ENCODE measurements around the gene TMEM131. TPM values are rescaled to one million over a fixed set of nuclear protein-coding genes. Genes with fewer than 3 reads are reported as not detected.
"Not testable (repeated sequence)": the region's sequence is repeated elsewhere in the genome, so short reads cannot be mapped to it uniquely, and the experiment has no call there.

The TMEM131 gene
- polyA plus RNA-seq, 12 donors: 43.5 to 68.5 (median 51.5) TPM; not detected in 1

DNA sequence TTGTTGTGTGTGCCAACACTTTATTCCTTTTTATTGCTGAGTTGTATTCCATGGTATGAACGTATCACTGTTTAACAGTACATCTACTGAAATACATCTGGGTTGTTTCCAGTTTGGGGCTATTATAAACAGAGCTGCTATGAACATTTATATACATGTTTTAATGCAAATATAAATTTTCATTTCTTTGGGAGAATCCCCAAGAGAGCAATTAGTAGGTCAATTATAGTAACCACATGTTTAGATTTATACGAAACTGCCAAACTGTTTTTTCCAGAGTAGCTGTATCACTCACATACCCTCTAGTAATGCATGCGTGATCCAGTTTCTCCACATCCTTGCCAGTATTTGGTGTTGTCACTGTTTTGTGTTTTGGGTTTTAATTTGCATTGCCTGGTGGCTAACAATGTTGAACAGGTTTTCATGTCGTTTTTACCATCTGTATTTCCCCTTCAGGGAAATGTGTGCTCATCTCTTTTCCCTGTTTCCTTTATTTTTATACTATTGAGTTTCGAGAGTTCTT lies 81.0 kb downstream of the TMEM131 start:
- DNase-seq: no peak

DNA sequence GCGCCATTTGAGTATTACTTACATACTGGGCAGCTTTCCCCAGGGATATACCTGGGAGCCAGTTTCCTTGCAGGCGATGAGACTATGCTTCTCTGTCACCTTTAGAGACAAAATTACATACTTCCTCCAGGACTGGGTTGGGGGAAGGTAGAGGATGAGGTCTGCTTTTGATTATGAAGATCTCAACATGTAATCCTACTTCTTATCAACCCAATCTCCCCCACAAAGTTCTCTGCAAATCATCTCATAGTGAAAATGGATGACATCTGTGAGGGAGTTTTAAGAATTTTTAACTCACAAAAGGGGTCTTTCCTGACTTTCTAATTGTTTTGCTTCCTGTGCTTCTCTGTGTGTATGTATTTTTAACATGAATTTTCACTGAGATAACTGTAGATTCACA lies 81.9 kb downstream of the TMEM131 start:
- DNase-seq: no peak

GRCh38 chr2:97911922-97912575 lies 83.7 kb downstream of the TMEM131 start:
- no peak for DNase-seq

GRCh38 chr2:97911206-97911921 lies 84.4 kb downstream of the TMEM131 start:
- DNase-seq: no peak

DNA sequence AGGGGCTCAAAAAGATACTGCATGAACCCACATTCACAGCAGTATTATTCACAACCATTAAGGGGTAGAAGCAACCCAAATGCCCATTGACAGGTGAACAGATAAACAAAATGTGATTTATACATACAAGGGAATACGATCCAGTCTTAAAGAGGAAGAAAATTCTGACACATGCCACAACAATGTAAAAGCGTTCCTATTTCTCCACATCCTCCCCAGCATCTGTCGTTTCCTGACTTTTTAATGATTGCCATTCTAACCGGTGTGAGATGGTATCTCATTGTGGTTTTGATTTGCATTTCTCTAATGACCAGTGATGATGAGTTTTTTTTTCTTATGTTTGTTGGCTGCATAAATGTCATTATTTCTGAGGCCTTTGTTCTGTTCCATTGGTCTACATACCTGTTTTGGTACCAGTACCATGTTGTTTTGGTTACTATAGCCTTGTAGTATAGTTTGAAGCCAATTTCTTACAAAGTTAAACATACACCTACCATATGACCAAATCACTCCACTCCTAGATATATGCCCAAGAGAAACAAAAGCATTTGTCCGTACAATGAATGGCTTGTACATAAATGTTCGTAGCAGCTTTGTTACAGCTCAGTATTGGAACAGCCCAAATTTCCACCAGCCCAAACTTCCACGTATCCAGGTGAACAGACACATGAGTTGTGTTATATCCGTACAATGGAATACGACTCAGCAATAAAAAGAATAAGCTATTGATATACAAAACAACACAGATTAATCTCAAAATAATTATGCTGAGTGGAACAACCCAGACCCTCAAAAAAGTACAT lies 85.1 kb downstream of the TMEM131 start:
- no peak for DNase-seq

- no peak for DNase-seq
Observed at GRCh38 chr2:97908208-97908676, 87.5 kb downstream of the TMEM131 start.

DNA sequence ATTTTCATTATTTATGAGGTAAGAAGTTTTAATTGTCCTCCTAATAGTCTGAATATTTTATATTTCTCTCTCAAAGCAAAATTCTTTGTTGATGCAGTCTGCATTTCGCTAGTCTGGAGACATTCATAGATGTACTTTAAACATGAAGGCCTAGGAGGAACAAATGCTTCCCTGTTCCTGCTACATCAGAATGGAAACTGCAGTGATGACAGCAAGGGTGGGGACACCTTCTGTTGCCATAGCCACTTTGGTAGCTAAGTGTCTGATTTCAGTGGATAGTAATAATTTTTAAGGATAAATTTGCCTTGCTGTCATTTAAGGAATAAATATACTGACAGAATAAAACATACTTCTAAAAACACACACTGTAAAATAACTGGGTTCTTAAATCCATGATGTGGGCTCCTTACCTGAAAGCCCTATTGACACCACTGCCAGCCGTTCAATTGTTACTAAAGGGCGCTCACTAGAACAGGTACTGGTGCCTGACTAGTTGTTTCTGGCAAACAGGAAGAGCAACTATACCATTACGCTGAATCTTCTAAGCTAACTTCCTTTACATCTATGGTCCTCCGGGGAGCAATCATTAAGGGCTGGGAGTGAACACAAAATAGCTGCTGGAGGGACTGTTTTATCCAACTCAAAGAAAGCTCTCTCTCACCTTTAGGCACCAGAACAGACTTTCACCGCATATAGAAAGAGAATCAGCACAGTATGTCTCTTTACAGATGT lies 88.2 kb downstream of the TMEM131 start:
- no peak for DNase-seq

GRCh38 chr2:97906307-97906706 lies 89.4 kb downstream of the TMEM131 start:
- DNase-seq: no peak

- no peak for DNase-seq
Observed at GRCh38 chr2:97905294-97905693, 90.5 kb downstream of the TMEM131 start.

GRCh38 chr2:97901862-97902261 lies 93.9 kb downstream of the TMEM131 start:
- no peak for DNase-seq

GRCh38 chr2:97900806-97901205 lies 94.9 kb downstream of the TMEM131 start:
- DNase-seq: no peak

DNA sequence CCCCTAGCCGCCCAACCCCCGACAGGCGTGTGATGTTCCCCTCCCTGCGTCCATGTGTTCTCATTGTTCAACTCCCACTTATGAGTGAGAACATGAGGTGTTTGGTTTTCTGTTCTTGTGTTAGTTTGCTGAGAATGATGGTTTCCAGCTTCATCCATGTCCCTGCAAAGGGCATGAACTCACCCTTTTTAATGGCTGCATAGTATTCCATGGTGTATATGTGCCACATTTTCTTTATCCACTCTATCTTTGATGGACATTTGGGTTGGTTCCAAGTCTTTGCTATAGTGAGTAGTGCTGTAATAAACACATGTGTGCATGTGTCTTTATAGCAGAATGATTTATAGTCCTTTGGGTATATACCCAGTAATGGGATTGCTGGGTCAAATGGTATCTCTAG lies 102.7 kb downstream of the TMEM131 start:
- not testable (repeated sequence) for DNase-seq

GRCh38 chr2:97891611-97892010 lies 104.1 kb downstream of the TMEM131 start:
- no peak for DNase-seq

DNA sequence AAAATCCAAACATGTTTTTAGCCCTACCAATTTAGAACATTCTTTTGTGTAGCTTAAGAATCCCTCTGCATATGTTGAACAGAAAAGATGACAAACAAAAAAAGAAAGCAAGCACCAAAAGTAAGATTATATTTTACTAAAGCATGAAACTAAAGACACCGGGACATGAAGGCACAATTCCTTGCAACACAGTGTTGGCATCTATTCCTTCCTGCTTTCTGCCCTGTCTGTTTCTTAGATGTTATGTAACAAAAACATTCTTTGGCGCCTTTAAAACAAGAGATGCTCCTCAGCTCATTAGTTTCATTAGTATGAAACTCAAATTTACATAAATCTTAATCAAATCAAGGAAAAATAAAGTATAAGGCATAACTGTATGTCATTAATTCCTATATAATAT lies 106.6 kb downstream of the TMEM131 start:
- no peak for DNase-seq

- no peak for DNase-seq
Observed at GRCh38 chr2:97885841-97886240, 109.9 kb downstream of the TMEM131 start.

- no peak for DNase-seq
Observed at GRCh38 chr2:97880334-97880733, 115.4 kb downstream of the TMEM131 start.

GRCh38 chr2:97878865-97879264 lies 116.9 kb downstream of the TMEM131 start:
- no peak for DNase-seq

DNA sequence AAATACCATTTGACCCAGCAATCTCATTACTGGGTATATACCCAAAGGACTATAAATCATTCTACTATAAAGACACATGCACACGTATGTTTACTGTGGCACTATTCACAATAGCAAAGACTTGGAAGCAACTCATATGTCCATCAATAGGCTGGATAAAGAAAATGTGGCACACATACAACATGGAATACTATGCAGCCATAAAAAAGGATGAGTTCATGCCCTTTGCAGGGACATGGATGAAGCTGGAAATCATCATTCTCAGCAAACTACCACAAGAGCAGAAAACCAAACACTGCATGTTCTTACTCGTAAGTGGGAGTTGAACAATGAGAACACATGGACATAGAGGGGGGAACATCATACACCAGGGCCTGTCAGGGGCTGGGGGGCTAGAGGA lies 117.4 kb downstream of the TMEM131 start:
- DNase-seq: not testable (repeated sequence)

DNA sequence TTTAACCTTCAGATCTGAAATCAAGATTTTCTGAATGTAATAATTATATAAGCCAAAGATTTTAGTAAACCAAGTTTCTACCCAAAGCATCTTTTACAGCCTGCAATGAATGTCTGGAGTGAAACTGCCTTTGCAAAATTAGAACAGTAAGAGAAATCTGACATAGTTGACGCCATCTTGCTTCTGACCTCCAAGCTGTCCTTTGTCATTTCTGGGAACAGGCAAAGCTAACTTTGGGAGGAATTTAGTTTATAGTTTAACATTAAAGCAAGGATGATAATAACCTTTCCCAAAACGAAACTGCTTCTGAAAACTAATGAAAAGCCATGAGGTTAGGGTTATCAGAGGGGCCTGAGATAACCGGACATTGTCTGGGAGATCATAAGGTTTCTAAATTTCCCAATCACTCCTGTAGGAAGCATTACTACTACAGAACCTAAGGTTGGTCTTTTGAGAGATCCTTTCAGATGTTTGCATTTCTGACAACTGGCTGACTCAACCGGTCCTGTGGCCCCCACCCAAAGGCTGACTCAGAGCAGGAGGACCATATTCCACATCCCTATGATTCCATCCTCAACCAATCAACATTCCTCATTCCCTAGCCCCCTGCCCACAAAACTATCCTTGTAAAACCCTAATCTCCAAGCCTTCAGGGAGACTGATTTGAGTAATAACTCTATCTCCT lies 124.5 kb downstream of the TMEM131 start:
- DNase-seq: no peak

GRCh38 chr2:97870396-97870843 lies 125.3 kb downstream of the TMEM131 start:
- DNase-seq: peak; percentile 30

Data from muscle of arm (tissue), 12 donors.